Thyroid gland (tissue), 4 donors: ENCODE data around the gene HEPN1. TPM values are rescaled to one million over a fixed set of nuclear protein-coding genes. Genes with fewer than 3 reads are reported as not detected.
A peak's percentile ranks its signal among the peaks of the same experiment; 100 is the strongest.

Source experiments
- DNase-seq, 2 donors: peaks; one replicate each; pipeline ENCODE4 v3.0.0-alpha.2; 2019
- H3K27ac ChIP-seq, 3 donors: fragments of 200-600 bp; sonication (generic); 1 replicate in 2 of 3; 2 replicates in 1 of 3; pipeline ENCODE4 v1.5.1; 2016 to 2019; ENCODE audit warnings: mild to moderate bottlenecking in 1 of 3, moderate library complexity in 1 of 3
- H3K27me3 ChIP-seq: fragments of 200-600 bp; sonication (generic); one replicate; pipeline ENCODE4 v1.5.1; 2019
- H3K36me3 ChIP-seq, 2 donors: fragments of 200-600 bp; sonication (generic); one replicate each; pipeline ENCODE4 v1.5.1; 2016 to 2019
- H3K4me1 ChIP-seq, 2 donors: fragments of 200-600 bp; sonication (generic); one replicate each; pipeline ENCODE4 v1.5.1; 2017 to 2019
- H3K4me3 ChIP-seq, 3 donors: fragments of 200-600 bp; sonication (generic); replicated peaks in 1 of 3; 1 replicate in 2 of 3; 2 replicates in 1 of 3; pipeline ENCODE4 v1.5.1; 2016; ENCODE audit warnings: mild to moderate bottlenecking in 1 of 3
- H3K9me3 ChIP-seq: fragments of 200-600 bp; sonication (generic); one replicate; pipeline ENCODE4 v1.5.1; 2017
- CTCF ChIP-seq, 6 experiments: fragments of 200-600 bp in 3 of 6; fragments of 450-650 bp in 3 of 6; sonication (generic) in 3 of 6; IDR thresholded peaks; one replicate each; pipeline ENCODE4 v1.5.1; 2016 to 2019; ENCODE audit warnings: antibody characterized with exemption in 6 of 6, mild to moderate bottlenecking in 2 of 6, inconsistent platforms in 1 of 6, moderate library complexity in 1 of 6
- POLR2A ChIP-seq, 2 donors: fragments of 450-650 bp; IDR thresholded peaks; one replicate each; pipeline ENCODE4 v1.6.1; 2017; ENCODE audit warnings: antibody characterized with exemption in 2 of 2, mild to moderate bottlenecking in 2 of 2, moderate library complexity in 1 of 2
- WGBS, 2 donors: methylation state at CpG; one replicate each; pipeline ENCODE4 v1.1.5; 2017; 5-methylcytosine and 5-hydroxymethylcytosine counted together
- intact Hi-C: fragments of 100-400 bp; cut with DNase I; formaldehyde crosslinking; loops from one replicate; pipeline ENCODE4 v1.15.1; 2023
- total RNA-seq, 4 donors: library from RNA; depleted of rRNA; stranded (reverse); fragments of >200 nt; gene quantifications; one replicate each; pipeline ENCODE4 v1.2.3, GENCODE V29; 2016

Gene HEPN1
- total RNA-seq, 4 donors from 2014 or later: not detected

GRCh38 chr11:124892146-124892545 lies 26.9 kb upstream of the HEPN1 start:
- H3K4me3 ChIP-seq: no peak overlapping the region
- intact Hi-C loops: no loop called here
- H3K27me3 ChIP-seq: no peaks in the 10 kb centered on the region
- H3K36me3 ChIP-seq: no peaks in the 10 kb centered on the region
- WGBS, 2 donors: 67 to 82% methylated on average over 2 of the region's 2 CpGs
- no peak for DNase-seq
- H3K9me3 ChIP-seq: no peaks in the 10 kb centered on the region
- H3K4me1 ChIP-seq: peaks cover 0 to 10% of the 10 kb centered on the region in 2 donors
- peak overlapping the region in 1 of 3 donors; percentile 6 for H3K27ac ChIP-seq
- TF ChIP-seq POLR2A (IDR thresholded peaks at IDR 0.05): no peak
- TF ChIP-seq CTCF (IDR thresholded peaks at IDR 0.05): no peak

- peak overlapping the region in 2 of 3 donors; percentile 6 for H3K27ac ChIP-seq
- TF ChIP-seq POLR2A (IDR thresholded peaks at IDR 0.05): no peak
- TF ChIP-seq CTCF (IDR thresholded peaks at IDR 0.05): no peak
- H3K9me3 ChIP-seq: no peaks in the 10 kb centered on the region
- peaks cover 0 to 12% of the 10 kb centered on the region in 2 donors for H3K4me1 ChIP-seq
- intact Hi-C loops: no loop called here
- H3K27me3 ChIP-seq: no peaks in the 10 kb centered on the region
- no peak overlapping the region for H3K4me3 ChIP-seq
- DNase-seq: no peak
- H3K36me3 ChIP-seq: no peaks in the 10 kb centered on the region
- WGBS, 2 donors: 79 to 80% methylated on average over 9 of the region's 9 CpGs
These were observed 26.1 kb upstream of the HEPN1 start for GRCh38 chr11:124892750-124893454.

- Histone ChIP-seq H3K27me3 (no peaks in the 10 kb centered on the region), H3K4me3 (no peak overlapping the region), H3K27ac (peak overlapping the region in 1 of 3 donors; percentile 6), H3K36me3 (no peaks in the 10 kb centered on the region), H3K4me1 (peaks cover 0 to 18% of the 10 kb centered on the region in 2 donors), H3K9me3 (no peaks in the 10 kb centered on the region)
- TF ChIP-seq POLR2A (IDR thresholded peaks at IDR 0.05) (no peak), CTCF (IDR thresholded peaks at IDR 0.05) (no peak)
- 81 to 90% methylated on average over 9 to 14 of the region's 14 CpGs for WGBS, 2 donors
- no peak for DNase-seq
- intact Hi-C loops: no loop called here
These were observed 25.2 kb upstream of the HEPN1 start for GRCh38 chr11:124893781-124894401.

- intact Hi-C loops: no loop called here
- Histone ChIP-seq H3K4me1 (peaks cover 0 to 25% of the 10 kb centered on the region in 2 donors), H3K36me3 (no peaks in the 10 kb centered on the region), H3K27ac (peak overlapping the region in 2 of 3 donors; percentile 67 to 80), H3K4me3 (no peak overlapping the region), H3K9me3 (no peaks in the 10 kb centered on the region), H3K27me3 (no peaks in the 10 kb centered on the region)
- no peak for DNase-seq
- TF ChIP-seq CTCF (IDR thresholded peaks at IDR 0.05) (no peak), POLR2A (IDR thresholded peaks at IDR 0.05) (no peak)
- 73 to 86% methylated on average over 4 of the region's 4 CpGs for WGBS, 2 donors
These were observed 24.2 kb upstream of the HEPN1 start for GRCh38 chr11:124894606-124895430.
